ENCODE results near the gene CERS4. TPM values are rescaled to one million over a fixed set of nuclear protein-coding genes. Genes with fewer than 3 reads are reported as not detected.

Gene CERS4
- total RNA-seq, 1 experiment from 2014 or later: 11.6 TPM

DNA sequence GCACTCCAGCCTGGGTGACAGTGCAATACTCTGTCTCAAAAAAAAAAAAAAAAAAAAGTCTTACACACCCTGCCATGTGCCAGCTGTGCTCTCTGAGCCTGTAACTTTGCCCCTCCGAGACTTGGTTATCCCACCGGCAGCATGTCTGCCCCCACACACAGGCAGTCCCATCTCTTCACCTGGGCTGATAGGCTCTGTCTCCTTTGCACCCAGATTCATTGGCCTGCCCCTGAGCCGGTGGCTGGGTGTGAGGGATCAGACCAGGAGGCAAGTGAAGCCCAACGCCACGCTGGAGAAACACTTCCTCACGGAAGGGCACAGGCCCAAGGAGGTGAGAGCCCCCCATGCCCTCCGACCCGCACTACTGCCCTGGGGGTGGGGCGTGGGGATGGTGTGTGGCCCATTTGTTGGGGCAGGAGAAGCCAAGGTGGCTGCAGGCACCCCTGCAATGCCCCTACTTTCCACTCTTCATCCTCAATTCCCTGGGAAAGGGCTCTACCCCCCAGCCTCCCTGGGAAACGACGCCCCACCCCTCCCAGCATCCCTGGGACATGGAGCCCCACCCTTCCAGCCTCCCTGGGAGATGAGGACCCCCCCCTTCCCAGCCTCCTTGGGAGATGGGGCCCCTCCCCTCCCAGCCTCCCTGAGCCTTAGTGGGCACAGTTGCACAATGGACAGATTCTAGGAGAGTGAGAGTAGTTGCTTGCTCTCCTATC, 45.3 kb downstream of the CERS4 start:
- Histone ChIP-seq H3K36me3 (ENCODE audit: control insufficient read depth, insufficient read depth, low read length) (no peaks in the 10 kb centered on the region), H3K4me1 (ENCODE audit: control insufficient read depth, insufficient read depth, low read length) (no peaks in the 10 kb centered on the region), H3K4me3 (ENCODE audit: low read depth in 2 of 2, low read length in 2 of 2) (no peak overlapping the region), H3K9me3 (ENCODE audit: control insufficient read depth, insufficient read depth, low read depth, low read length) (no peaks in the 10 kb centered on the region), H3K27me3 (ENCODE audit: control insufficient read depth, insufficient read depth, low read length) (no peaks in the 10 kb centered on the region), H3K27ac (ENCODE audit: low read length) (no peak overlapping the region)
- CTCF ChIA-PET: interaction anchor here (0.6 kb wide), 1 partner anchor 14 kb away, joined by 5 read pairs; no protein-coding TSS in a partner anchor
- intact Hi-C loops (cut with micrococcal nuclease; ENCODE audit: unreplicated experiment) (no loop called here), in situ Hi-C loops (cut with HindIII; ENCODE audit: low pct_unique_long_range_greater_than_20kb, low sequenced_read_pairs) (no loop called here)
- BruUV-seq (replicated peaks): no TSS peak
- DNase-seq (ENCODE audit: low read depth, low spot score): no peak
- no peak for ATAC-seq
- TF ChIP-seq, protein P1, sequence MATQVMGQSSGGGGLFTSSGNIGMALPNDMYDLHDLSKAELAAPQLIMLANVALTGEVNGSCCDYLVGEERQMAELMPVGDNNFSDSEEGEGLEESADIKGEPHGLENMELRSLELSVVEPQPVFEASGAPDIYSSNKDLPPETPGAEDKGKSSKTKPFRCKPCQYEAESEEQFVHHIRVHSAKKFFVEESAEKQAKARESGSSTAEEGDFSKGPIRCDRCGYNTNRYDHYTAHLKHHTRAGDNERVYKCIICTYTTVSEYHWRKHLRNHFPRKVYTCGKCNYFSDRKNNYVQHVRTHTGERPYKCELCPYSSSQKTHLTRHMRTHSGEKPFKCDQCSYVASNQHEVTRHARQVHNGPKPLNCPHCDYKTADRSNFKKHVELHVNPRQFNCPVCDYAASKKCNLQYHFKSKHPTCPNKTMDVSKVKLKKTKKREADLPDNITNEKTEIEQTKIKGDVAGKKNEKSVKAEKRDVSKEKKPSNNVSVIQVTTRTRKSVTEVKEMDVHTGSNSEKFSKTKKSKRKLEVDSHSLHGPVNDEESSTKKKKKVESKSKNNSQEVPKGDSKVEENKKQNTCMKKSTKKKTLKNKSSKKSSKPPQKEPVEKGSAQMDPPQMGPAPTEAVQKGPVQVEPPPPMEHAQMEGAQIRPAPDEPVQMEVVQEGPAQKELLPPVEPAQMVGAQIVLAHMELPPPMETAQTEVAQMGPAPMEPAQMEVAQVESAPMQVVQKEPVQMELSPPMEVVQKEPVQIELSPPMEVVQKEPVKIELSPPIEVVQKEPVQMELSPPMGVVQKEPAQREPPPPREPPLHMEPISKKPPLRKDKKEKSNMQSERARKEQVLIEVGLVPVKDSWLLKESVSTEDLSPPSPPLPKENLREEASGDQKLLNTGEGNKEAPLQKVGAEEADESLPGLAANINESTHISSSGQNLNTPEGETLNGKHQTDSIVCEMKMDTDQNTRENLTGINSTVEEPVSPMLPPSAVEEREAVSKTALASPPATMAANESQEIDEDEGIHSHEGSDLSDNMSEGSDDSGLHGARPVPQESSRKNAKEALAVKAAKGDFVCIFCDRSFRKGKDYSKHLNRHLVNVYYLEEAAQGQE (IDR thresholded peaks at IDR 0.05; ENCODE audit: insufficient read depth in 1 of 2, low read depth in 2 of 2, low read length in 1 of 2): no peak
- TF ChIP-seq POLR2AphosphoS5 (IDR thresholded peaks at IDR 0.05; ENCODE audit: low read depth, low read length): no peak
- TF ChIP-seq, protein P2, sequence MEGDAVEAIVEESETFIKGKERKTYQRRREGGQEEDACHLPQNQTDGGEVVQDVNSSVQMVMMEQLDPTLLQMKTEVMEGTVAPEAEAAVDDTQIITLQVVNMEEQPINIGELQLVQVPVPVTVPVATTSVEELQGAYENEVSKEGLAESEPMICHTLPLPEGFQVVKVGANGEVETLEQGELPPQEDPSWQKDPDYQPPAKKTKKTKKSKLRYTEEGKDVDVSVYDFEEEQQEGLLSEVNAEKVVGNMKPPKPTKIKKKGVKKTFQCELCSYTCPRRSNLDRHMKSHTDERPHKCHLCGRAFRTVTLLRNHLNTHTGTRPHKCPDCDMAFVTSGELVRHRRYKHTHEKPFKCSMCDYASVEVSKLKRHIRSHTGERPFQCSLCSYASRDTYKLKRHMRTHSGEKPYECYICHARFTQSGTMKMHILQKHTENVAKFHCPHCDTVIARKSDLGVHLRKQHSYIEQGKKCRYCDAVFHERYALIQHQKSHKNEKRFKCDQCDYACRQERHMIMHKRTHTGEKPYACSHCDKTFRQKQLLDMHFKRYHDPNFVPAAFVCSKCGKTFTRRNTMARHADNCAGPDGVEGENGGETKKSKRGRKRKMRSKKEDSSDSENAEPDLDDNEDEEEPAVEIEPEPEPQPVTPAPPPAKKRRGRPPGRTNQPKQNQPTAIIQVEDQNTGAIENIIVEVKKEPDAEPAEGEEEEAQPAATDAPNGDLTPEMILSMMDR (IDR thresholded peaks at IDR 0.05): no peak
- POLR2A ChIA-PET: no interaction called here

DNA sequence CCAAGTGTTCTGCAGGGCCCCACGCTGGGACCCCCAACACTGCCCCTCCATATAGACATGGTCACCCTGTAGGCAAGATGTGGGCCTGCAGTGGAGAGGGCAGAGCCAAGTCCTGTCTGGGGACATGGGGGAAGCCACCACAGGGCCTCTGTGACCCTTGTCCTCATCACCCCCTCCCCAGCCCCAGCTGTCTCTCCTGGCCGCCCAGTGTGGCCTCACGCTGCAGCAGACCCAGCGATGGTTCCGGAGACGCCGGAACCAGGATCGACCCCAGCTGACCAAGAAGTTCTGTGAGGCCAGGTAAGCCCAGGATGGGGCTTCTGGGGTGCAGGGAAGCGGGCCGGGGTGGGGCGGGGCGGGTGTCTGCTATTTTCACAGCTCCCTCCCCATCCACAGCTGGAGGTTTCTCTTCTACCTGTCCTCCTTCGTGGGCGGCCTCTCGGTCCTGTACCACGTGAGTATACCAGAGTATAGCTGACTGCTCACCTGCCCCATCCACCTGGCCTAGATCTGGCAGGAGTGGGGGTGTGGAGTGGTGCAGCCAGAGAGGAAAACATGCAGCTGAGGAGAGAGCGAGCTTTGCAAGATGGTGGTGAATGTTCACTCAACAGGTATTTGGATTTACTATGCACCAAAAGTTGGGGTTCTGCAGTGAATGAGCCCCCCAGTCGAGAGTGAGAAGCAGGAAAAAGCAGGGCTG, 46.4 kb downstream of the CERS4 start:
- no TSS peak for BruUV-seq (replicated peaks)
- no peak for ATAC-seq
- H3K4me1 ChIP-seq (ENCODE audit: control insufficient read depth, insufficient read depth, low read length): no peaks in the 10 kb centered on the region
- intact Hi-C loops (cut with micrococcal nuclease; ENCODE audit: unreplicated experiment) (no loop called here), in situ Hi-C loops (cut with HindIII; ENCODE audit: low pct_unique_long_range_greater_than_20kb, low sequenced_read_pairs) (no loop called here)
- H3K27me3 ChIP-seq (ENCODE audit: control insufficient read depth, insufficient read depth, low read length): no peaks in the 10 kb centered on the region
- ChIA-PET CTCF (interaction anchor here (0.6 kb wide), 1 partner anchor 15 kb away, joined by 5 read pairs; no protein-coding TSS in a partner anchor), POLR2A (no interaction called here)
- TF ChIP-seq, protein P1 (IDR thresholded peaks at IDR 0.05; ENCODE audit: insufficient read depth in 1 of 2, low read depth in 2 of 2, low read length in 1 of 2): no peak
- TF ChIP-seq TCF7L2 (IDR thresholded peaks at IDR 0.05; ENCODE audit: low read depth, low read length) (no peak), SIN3A (IDR thresholded peaks at IDR 0.05; ENCODE audit: borderline replicate concordance, insufficient read depth, low read depth, low read length) (no peak), POLR2AphosphoS5 (IDR thresholded peaks at IDR 0.05; ENCODE audit: low read depth, low read length) (no peak)
- TF ChIP-seq, protein P2 (IDR thresholded peaks at IDR 0.05): no peak
- no peak overlapping the region for H3K4me3 ChIP-seq (ENCODE audit: low read depth in 2 of 2, low read length in 2 of 2)
- no peak overlapping the region for H3K27ac ChIP-seq (ENCODE audit: low read length)
- H3K9me3 ChIP-seq (ENCODE audit: control insufficient read depth, insufficient read depth, low read depth, low read length): no peaks in the 10 kb centered on the region
- H3K36me3 ChIP-seq (ENCODE audit: control insufficient read depth, insufficient read depth, low read length): no peaks in the 10 kb centered on the region
- no peak for DNase-seq (ENCODE audit: low read depth, low spot score)
